Femur (tissue), 1 donor: ENCODE results near the gene FBXL7.

Experiments
- DNase-seq: peaks from one replicate; pipeline ENCODE4 v3.0.0-alpha.2; 2017

The FBXL7 gene

GRCh38 chr5:15904899-15905830 lies 405.2 kb downstream of the FBXL7 start:
- DNase-seq, result no peak

- DNase-seq, result no peak
These were observed 414.7 kb downstream of the FBXL7 start for GRCh38 chr5:15914638-15915037.

GRCh38 chr5:15926586-15926985 lies 426.6 kb downstream of the FBXL7 start:
- DNase-seq, result no peak

- no peak for DNase-seq
These were observed 427.9 kb downstream of the FBXL7 start for GRCh38 chr5:15927710-15928380.

GRCh38 chr5:15929611-15930263 lies 429.8 kb downstream of the FBXL7 start:
- DNase-seq, result peak; percentile 24

- DNase-seq, result no peak
These were observed 432.1 kb downstream of the FBXL7 start for GRCh38 chr5:15932066-15932465.

GRCh38 chr5:15933259-15934207 lies 433.6 kb downstream of the FBXL7 start:
- DNase-seq, result no peak

GRCh38 chr5:15936505-15937245 lies 436.7 kb downstream of the FBXL7 start:
- no peak for DNase-seq

- no peak for DNase-seq
These were observed 437.7 kb downstream of the FBXL7 start for GRCh38 chr5:15937708-15938107.

- DNase-seq, result no peak
These were observed 438.2 kb downstream of the FBXL7 start for GRCh38 chr5:15938186-15938585.

GRCh38 chr5:15938961-15939360 lies 439.0 kb downstream of the FBXL7 start:
- DNase-seq, result no peak

GRCh38 chr5:15940905-15941304 lies 440.9 kb downstream of the FBXL7 start:
- DNase-seq, result no peak

- no peak for DNase-seq
These were observed 443.5 kb downstream of the FBXL7 start for GRCh38 chr5:15943487-15943886.

- no peak for DNase-seq
These were observed 446.0 kb downstream of the FBXL7 start for GRCh38 chr5:15946026-15946425.

GRCh38 chr5:15948190-15948589 lies 448.2 kb downstream of the FBXL7 start:
- no peak for DNase-seq

- DNase-seq, result no peak
These were observed 451.1 kb downstream of the FBXL7 start for GRCh38 chr5:15951126-15951525.

GRCh38 chr5:15951550-15951949 lies 451.6 kb downstream of the FBXL7 start:
- DNase-seq, result no peak

GRCh38 chr5:15956622-15957021 lies 456.6 kb downstream of the FBXL7 start:
- DNase-seq, result no peak

- no peak for DNase-seq
These were observed 457.1 kb downstream of the FBXL7 start for GRCh38 chr5:15957124-15957523.

GRCh38 chr5:15959370-15960164 lies 459.6 kb downstream of the FBXL7 start:
- peak; percentile 69 for DNase-seq
